ENCODE measurements around the gene RAD1.

Gene RAD1

DNA sequence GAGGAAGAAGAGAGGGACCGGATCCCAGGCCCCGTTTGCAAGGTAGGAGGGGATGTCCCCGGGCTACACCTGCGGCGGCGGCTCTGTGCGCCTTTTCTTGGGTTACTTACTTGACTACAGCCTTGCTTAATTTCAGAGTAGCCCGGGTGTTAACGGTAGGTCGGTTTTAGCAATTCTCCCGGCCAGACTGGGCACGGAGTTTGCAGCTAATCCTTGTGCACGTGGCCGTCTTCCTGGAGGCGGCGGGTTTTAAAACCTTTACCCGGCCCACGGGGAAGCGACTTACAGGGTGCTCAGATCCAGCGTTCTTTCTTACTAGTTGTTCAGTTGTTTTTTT, 520 bp upstream of the RAD1 start:
- DNase-seq = no peak

DNA sequence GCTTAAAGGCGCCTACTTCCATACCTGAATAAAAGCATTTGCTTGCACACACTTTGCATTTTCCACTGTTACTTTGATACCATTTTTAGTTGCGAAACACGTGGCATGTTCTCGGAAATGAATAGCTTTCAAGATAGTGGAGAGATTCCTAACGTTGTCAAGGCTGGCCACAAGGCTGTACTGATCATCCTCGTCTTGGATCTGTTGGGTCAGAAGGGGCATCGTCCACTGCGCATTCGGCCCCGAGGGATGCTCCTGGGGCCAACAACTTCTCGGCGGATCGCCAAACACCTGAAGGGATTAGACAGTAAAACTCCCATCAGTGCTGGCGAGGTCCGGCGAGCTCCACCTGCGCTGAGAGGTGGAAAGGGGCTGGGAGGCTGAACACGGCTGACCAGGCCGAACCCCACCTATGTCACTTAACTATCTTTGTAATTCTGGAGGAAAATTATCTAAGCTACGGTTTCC, 599 bp downstream of the RAD1 start:
- no peak for DNase-seq

DNA sequence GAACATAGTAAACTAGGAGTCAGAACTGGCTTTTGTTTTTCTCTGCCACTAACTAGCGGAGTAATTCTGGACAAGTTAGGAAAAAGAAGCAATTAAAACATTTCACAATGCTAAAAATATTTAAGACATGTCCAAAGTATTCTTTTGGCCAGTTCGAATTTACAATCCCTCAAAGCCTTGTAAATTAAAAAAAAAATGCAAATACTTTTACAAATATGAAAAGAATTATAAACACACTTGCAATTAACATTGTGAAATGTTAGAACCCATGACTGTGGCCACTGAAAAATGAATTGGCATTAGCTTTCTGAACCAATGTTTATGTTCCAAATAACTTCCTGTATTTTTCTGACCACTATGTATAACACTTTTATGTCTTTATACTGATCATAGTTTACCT, 2.2 kb downstream of the RAD1 start:
- DNase-seq = no peak

DNA sequence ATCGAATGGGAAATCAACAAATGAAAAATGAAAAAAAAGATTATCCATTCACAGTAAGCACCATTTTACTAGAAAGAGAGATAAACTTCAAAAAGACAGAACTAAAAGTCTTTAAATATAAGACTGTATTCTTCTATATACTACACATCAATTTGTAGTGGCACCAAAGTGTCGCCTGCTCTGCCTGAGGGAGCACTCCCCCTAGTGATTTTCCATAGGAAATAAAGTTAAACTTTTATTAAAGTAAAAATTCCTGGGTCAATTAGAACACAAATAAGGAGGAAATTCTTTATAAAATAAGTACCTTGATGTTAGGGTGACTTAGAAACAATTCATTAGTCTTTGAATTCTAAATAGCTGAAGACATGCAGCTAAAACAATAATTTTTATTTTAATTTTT, 9.7 kb downstream of the RAD1 start:
- no peak for DNase-seq

DNA sequence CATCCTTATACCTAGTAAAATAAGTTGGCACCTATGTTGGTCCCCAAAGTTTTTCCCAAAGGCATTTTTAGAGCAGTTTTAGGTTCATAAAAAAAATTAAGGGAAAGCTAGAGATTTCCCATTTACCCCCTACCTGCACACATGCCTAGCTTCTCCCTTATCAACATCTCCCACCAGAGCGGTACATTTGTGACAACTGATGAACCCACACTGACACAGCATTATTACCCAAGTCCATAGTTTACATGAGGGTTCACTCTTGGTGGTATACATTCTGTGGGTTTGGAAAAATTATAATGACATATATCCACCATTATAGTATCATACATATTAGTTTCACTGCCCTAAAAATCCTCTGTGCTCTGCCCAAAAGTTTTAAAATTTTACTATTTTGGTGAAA, 12.0 kb downstream of the RAD1 start:
- DNase-seq = no peak

DNA sequence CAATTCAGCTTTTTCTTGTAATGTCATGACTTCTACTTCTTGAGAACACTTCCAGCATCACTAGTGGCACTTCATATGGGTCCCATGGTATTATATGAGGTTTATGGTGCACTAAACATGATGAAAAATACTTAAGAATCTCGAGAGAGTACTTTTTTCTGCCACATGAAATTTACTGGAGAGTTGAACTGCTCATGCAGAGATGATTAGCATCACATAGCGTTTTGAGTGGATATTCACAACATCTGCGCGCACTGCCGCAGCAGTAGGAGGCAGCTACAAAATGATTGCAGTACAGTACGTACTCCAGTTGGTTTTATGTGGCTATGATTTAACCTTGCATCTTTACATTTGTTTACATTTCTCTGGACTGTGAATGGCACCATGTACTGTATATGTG, 14.7 kb downstream of the RAD1 start:
- DNase-seq = no peak

DNA sequence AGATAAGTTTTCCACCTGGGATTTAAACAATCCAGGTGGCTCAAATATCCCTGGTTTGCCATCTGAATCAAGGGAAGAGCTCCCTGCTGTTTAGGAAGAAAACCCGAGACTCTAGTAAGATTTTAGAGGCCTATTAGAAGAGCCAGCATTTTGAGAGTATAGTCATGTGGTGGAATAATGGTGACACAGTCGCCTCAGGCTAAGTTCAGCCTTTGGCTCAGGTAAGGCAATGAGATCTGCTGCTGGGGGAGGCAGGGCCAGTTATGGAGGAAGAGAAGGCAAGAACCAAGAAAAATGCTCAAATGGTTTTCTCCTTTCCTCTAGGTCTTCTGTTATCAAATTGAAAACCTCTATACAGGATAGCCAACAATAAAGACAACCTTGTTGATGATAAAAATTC, 16.2 kb downstream of the RAD1 start:
- no peak for DNase-seq

DNA sequence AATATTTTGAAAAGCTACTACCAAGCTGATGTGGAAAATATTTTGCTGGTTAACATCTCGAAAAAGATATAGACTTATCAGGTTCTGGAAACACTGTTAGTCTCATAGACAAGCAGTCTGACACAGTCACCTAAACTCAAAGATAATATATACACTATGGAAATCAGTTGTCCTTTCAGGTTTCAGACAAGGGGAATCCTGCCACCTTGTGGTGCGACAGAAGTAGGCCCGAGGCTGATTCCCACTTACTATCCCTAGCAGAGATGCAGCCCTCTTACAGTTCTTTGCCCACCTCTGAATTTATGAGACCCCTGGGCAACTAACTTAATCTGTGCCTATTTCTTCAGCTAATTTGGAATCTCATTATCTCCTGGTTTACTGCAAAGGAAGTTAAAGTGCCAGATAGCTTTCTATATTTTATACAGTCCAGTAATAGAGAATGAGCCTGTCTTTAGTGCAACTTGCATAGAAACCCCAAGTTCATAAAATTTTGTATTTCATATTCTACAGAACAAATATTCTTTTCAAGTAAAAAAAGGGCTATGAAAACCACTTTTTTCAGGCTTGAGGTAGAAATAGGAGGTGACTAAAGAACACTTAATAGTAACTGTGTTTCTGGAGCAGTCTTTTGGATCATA, 16.9 kb downstream of the RAD1 start:
- peak; percentile 62 for DNase-seq

DNA sequence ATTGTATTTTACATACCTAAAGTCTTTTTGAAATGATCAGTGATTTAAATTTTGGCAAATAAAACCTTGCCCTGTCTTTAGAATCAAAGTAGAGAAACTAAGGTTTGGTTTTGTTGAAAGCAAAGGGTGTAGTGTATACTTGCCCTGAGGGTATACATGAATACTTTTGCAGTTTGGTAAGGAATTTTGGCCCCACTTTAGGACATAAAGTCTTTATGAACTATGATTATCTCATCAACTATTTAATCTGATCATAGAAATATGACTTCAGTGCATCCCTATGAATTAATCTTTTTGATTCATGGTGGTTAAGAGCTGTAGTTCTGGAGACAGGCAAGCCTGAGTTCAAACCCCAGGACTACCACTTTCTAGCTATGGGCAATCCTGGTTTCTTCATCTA, 17.7 kb downstream of the RAD1 start:
- DNase-seq = no peak

DNA sequence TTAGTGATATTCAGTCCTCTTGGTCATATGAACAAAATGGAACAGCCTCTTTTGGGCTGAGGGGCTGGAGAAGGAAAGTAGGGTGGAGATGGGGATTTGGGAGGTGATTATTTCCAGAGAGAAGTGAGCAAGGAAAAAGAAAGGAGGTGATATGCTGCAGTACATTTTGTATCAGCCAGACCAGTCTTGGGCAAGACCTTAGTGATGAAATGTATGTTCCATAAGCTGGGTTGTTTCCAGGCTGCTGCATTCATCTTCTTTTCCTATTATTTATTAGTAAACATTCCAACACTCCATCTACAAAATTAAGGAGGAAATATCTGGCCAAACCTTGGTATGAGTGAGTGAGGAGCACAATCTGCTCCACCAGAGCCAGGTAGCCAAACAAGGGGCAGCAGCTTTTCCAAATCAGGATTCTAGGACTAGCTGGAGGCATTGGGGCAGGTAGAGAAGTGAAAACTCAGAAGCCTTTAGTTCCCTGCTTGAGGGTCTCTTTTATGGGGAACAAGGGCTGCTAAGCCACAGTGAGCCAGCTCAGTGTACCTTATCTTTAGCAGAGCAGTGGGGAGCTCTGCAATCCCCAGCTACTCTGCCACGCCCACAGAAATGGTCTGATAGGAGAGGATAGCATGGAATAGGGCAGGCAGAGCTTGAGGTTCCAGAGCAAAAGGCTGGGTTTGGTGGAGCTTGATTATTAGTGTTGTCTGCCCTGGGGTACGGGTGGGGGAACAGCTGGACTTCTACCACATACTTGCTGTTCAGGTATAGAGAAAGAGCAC, 19.5 kb downstream of the RAD1 start:
- no peak for DNase-seq

DNA sequence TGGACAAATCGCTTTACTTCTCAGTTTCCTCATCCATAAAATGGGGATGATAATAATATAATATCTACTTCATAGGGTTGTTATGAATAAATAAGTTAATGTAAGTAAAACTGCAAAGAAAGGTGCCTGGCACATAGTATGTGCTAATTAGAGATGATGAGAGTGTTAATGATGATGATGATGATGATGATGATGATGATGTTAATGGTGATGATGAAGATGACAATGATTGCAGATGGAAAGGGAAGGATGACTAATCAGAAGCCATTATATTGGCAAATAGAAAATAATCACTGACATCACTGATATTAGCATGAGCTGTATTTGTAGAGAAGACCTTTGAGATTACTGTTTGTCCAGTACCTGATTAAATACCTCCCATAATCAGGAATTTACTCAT, 20.6 kb downstream of the RAD1 start:
- DNase-seq = no peak

DNA sequence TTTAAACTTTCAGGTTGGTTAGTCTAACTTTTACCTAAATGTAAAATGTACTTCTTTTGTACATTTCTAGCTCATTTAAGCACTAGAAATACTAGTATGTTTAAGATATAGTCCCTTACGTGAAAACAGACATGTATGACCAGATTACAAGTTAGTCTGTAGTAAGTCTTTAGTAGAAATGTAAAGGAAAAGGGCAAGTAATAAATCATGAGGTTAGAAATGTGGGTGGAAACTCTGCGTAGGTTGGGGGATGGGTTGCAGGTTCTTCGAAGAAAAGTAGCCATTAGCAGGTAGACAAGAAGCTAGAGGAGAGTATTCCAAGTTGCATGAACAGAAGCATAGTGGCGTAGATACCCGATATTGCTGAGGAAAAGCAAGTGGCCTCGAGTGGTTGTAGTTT, 22.9 kb downstream of the RAD1 start:
- DNase-seq = no peak

DNA sequence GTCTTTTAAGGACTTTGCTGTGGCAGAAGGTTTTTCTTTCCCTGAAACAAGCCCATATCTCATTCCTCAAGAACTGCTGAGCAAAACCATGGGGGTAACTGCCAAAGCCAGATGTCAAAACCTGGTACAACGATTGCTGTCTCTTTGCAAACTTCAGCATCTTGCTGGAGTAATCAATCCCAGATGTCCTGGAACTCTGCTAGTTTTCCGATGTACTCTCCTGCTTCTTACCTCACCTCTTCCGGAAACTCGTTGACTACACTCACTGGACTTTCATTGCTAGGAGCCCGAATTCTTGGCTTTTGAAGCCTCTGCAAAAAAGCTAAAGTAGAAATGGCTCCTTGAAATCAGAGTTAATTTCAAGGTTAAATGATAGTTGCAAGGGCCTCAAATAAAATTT, 23.3 kb downstream of the RAD1 start:
- DNase-seq = no peak

DNA sequence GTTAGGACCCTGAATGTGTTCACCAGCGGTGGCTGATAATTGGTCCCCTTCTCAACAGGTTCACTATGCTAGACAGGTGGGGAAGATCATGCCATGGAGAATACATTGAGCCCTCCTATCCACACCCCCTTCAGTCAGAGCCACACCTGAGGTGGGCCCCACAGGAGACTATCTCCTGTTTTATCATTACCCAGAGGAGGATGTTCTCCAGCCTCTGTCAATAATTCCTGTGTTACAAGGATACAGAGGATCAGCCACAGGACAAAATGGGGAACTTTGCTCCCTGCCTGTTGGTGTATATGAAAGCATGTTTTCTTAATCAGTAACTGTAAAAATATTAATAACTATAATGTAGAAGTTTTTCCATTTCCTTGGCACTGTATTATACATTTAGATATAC, 25.9 kb downstream of the RAD1 start:
- DNase-seq = no peak

DNA sequence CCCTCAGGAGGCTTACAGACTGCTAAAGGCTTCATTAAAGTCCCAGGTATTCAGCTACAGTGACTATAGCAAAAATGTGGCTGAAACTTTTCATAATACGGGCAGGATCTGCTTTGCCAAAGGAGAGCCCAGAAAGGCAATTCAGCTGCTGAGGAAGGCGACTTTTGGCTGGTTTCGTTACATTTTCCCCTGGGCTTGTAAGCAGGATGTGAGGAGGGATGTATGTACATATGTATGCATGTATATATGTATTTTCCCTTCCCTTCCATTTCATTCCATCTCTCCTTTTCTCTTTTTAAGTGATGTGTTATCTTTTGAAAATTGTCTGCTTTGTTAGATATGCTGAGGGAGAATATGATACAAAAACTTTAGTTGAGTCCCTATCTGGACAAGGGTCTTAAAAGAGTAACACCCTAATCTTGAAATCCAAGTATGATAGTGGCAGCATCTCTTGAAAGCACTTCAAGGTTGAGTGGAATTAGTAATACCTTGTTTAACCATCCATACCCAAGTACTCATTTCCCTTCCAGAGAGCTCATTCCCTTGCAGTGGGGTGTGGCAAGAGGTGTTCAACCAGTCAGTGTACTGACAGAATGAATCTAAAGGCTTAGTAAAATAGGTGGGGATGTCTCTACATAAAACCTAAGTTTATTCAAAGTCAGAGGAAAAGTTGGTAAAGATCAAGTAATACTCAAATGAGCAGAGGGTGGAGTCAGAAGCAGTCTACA, 28.7 kb downstream of the RAD1 start:
- DNase-seq = no peak

DNA sequence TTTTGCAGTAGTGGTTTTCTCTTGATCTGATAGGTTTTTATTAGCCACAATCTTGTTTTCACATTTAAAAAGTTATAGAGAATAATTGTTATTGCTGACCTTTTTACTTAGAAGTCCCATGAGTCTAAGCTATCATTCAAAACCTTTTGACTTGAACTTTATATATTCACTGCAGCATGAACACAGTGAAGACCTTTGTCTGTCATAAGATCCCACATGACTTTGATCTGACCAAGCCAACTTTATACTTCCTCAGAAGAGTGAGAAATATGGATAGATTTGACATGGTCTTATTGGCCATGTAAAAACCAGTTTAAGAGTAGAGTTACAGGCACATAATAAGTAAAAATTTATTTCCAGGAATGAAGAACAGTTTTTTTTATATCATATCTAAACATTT, 34.1 kb downstream of the RAD1 start:
- no peak for DNase-seq

DNA sequence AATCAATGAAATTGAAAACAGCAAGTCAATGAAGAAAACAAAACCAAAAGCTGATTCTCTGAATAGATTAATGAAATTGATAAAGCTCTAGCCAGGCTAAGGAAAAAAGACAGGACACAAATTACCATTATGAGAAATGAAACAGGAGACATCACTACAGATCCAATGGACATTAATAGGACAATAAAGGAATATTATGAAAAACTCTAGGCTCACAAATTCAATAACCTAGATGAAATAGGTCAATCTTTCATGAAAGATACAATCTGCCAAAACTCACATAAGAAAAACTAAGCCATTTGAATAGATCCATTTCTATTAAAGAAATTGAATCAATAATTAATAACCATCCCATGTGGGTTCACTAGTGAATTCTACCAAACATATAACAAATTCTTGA, 39.0 kb downstream of the RAD1 start:
- no peak for DNase-seq

DNA sequence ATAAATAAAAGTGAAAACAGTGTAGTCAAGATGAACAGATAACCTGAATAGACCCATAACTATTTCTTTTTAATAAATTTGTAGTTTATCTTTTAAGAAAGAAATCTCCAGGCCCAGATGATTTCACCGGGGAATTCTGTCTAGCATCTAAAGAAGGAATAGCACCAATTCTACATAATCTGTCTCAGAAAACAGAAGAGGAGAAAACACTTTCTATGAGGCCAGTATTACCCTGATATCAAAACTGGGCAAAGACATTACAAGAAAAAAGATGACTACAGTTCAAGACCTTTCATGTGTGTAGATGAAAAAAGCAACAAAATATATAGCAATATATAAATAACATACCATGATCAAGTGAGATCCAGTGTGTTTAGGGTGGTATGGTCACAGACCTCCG, 44.9 kb downstream of the RAD1 start:
- DNase-seq = no peak

DNA sequence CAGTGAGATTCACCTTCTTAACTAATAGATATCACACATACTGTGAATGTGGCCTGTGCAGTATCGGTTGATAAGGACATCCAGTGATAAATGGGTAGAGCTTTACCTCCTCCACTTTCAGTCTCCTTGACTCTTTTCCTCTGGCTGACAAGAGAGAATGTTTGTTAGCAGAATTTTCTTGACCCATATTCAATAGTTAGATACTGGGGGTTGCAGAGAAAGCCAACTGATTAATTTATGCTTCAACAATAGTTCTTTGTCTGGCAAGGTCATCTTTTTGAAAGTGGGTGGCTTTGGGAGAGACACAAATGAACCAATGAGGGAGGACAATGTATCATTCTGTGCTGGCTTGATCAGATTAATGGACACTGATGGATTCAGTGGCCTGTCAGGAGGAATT, 46.0 kb downstream of the RAD1 start:
- no peak for DNase-seq

DNA sequence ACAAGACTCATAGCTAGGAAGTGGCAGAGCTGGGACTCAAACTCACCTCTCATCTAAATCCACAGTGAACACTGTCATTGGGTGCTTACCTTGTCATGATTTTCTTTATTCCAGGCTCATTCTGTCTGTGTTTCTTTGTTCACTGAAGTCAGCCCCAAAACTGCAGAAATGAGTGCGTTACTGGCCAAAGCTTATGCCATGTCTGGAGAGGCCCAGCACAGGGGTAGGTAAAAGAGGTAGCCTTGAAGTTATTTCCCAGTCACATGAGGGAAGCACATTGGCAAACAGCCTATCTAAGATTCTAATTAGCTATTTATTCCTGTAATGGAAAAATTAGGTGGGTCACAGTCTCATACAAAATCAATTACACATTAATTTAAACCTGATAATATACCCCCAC, 46.5 kb downstream of the RAD1 start:
- DNase-seq = no peak

DNA sequence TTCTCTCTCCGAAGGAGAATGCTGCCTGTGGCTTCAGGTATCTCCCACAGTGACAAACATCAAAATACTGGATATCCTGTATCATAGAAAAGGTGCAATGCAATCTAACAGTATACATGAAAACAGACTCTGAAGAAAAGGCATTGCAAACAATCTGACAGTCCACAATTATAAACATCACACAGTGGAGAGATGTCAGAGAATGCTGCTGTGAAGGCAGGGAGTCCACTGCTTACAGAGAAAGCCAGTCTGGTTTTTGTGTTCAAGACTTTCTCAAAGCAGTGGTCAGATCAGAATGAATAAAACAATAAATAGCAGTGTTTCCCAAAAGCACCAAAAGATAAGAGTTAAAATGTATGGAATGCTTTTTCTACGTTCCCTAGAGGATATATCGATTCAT, 47.6 kb downstream of the RAD1 start:
- no peak for DNase-seq

DNA sequence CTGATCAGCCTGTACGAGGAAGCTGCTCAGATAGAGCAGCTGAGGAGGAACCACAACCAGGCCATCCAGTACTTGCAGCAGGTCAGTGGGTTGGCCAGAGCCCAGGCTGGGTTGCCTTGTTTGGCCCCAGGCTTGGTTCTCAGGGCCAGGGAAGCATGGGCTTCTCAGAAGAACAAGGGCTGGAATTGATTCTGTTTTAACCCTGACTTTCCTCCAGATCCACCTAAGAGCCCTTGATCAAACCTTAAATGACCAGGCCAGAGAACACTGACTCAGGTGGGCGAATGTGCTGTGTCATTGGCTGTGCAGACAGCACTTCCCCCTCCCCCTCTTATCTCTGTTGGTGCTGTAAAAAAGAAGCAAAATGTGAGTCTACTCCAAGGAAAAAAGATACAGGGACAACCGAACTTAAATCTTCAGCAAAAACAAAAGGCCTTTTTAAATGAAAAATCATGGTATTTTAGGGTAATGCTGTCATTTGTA, 48.3 kb downstream of the RAD1 start:
- DNase-seq = no peak

DNA sequence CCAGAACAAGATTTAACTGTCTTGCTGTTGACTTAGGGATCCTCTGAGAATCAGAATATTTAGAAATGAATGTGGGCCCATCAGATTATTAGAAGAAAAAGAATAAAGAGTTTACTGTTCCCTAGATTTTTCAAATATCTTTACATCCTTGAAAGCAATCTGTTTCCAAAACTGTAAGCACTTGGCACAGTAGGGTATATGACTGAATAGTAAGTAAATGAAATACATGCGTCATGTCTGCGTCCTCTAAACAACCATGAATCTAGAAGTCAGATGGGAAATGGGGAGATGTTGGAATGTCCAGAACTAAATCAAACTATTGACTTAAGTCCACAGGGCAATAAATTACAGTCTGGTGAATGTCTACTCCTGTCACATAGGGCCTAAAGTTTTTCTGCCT, 50.2 kb downstream of the RAD1 start:
- DNase-seq = no peak

DNA sequence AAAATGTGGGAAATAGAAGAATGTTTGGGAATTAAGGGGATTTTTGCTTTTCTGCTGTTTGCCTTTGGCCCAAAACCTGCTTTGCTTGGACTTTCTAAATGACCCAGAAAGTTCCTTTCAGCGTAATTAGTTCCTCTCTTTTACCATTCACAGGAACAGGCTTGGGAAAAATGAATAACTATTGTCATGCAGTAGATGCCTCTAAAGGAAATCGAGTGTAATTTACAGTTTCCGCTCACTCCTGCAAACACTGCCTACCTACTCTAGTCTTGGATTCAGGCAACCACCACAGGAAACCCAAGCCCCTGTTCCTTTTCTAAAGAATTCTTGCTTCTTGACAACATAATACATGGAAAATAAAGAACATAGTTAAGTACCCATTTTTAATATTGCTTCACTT, 51.4 kb downstream of the RAD1 start:
- no peak for DNase-seq
